Amygdala (tissue), 56 donors: ENCODE measurements around the gene RHOD.
A peak's percentile ranks its signal among the peaks of the same experiment; 100 is the strongest.

Experiments used
- DNase-seq, 56 donors: peaks; one replicate each; lab custom pipeline; 2025; lab: John Stamatoyannopoulos, UW

RHOD gene

DNA sequence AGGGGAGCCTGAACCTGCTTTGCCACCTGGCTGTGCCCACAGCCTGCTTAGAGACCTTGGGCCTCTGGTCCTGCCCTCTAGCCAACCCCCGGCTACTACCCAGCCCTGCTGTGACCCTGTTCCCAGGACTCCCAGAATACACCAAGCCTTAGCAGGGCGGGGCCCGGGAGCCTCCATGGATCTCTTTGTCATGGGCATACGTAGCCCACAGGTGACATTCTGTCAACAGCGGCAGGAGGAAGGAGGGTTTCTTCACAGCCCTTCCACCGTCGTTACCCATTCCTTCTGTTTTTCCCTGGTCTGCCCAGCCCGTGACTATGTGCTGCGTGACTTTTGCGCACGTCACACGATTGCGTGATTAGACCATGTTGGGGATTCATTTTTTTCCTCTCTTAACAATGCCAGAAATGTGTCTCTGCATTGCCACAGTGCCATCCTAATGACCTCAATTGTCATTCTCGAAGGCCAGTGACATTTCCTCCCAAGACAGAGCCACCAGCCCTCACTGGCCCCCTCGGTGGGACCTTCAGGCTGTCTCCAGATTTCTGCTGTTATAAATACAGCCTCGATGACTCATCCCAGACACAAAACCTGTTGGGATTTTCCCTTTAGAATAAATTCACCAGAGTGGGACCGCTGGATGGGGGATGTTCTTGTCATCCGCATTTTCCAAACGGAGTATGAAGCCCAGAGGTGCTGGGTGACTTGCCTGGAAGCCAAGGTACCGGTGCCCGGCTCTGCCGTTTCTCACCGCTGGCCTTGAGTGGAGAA lies 24.7 kb upstream of the RHOD start:
- peak in 1 of 56 donors; percentile 11 for DNase-seq

- DNase-seq = peak in 10 of 56 donors; percentile 11 to 46 (median 27)
These were observed 23.7 kb upstream of the RHOD start for GRCh38 chr11:67032830-67033551.

GRCh38 chr11:67033661-67034166 lies 22.9 kb upstream of the RHOD start:
- peak in 37 of 56 donors; percentile 10 to 72 (median 38) for DNase-seq

- DNase-seq = no peak
These were observed 22.3 kb upstream of the RHOD start for GRCh38 chr11:67034350-67034749.

DNA sequence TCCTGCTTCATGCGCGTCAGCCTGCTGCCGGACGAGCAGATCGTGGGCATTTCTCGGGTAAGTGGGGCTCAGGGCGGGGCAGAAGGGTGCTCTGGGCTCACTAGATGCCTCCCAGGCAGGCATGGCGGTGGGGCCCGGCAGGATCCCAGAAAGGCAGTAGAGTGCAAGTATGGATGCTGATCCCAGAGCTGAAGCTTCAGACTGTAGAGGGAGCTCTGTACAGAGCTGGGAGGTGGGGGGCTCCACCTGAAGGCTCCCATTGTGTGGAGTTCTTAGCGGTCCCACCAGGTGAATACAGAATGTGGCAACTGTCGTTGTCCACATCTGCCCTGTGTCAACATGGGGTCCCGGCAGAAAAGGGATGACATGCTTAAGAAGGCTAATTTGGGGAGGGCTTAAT lies 16.5 kb upstream of the RHOD start:
- no peak for DNase-seq

DNA sequence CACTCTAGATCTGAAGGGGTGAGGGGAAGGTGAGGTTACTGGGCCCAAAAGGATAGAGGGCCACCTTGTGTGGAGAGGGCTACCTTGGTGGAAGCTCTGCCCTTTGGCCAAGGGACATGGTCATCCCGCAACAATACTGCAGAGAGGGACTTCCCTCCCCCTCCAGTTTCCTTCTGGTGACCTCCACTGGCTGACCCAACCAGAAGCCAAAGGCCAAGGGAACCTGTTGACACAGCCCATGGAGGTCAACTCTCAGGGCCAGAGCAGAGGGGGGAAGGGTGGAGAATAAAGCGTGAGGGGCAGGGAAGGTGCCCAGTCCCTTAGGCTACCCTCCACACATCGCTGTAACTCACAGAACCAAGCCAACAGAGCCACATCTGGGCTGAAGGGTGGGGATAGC lies 15.0 kb upstream of the RHOD start:
- DNase-seq = no peak

GRCh38 chr11:67043572-67044349 lies 12.9 kb upstream of the RHOD start:
- DNase-seq = no peak

- DNase-seq = no peak
These were observed 12.2 kb upstream of the RHOD start for GRCh38 chr11:67044496-67044895.

GRCh38 chr11:67045314-67045713 lies 11.3 kb upstream of the RHOD start:
- peak in 17 of 56 donors; percentile 7 to 54 (median 28) for DNase-seq

- DNase-seq = no peak
These were observed 8.0 kb upstream of the RHOD start for GRCh38 chr11:67048515-67049130.

GRCh38 chr11:67050139-67050538 lies 6.5 kb upstream of the RHOD start:
- no peak for DNase-seq

DNA sequence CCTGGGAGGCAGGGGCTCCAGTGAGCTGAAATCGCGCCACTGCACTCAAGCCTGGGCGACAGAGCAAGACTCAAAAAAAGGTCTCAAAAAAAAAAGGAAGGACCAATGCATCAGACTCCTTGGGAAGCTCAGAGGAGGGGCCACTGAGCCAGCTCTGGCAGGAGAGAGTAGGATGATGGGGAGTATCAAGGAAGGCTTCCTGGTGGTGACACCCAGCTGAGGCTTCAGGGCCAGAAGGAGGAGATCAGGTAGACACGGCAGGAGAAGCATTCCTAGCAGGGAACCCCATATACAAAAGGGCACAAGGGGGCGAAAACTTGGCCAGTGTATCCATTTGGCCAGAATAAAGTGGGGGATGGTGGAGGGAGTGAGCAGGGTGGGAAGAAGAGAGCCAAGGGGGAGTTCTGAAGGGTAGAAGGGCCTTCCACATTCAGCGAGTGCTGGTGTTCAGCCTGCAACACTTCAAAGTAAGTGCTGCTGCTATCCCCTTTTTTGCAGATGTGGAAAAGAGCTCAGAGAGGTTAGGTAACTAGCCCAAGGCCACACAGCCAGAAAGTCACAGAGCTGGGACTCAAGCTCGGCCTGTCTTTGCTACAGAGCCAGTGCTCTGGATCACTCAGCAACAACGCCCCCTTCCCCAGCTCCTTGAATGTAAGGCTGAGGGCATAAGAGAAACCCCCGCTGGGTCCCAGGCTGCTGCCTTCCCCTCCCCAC lies 5.3 kb upstream of the RHOD start:
- DNase-seq = no peak

- no peak for DNase-seq
These were observed 4.6 kb upstream of the RHOD start for GRCh38 chr11:67051945-67052488.

DNA sequence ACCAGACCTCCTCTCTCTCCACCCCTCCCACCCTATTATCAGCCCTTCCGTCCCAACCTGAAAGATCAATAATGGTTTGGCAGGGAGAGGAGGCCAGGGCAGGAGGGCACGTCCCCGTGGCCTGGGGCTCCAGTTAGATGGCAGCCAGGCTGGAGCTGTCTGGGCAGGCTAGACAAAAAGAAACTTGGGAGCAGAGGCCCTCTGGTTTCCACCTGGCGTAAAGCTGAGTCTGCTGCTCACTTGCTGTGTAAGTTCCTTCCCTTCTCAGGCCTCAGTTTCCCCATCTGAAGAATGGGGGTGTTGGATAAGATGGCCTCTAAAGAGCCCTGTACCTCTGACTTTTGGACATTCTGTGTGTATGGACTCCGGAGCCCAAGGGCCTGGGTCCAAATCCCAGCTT lies 3.8 kb upstream of the RHOD start:
- DNase-seq = no peak

DNA sequence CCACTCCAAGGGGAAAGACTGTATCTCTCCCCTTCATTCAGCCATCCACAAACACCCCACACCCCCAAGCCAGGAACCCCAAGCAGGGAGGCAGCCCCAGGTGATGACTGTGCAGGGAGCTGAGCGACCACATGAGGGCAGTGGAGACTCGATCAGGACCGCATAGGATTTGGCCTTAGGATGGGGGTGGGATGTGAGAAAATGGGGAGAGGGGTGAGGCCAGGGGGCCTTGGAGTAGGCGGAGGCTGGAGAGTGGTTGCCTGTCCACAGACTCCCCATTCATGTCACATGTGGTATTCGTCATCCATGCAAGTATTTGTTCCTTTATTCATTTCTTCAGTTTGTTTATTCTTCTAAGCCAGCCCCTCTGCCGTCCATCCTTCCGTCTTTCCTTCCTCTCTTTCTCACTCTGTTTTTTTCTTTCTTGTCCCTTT lies 2.7 kb upstream of the RHOD start:
- peak in 30 of 56 donors; percentile 2 to 51 (median 28) for DNase-seq

- no peak for DNase-seq
These were observed 2.3 kb upstream of the RHOD start for GRCh38 chr11:67054346-67054835.

DNA sequence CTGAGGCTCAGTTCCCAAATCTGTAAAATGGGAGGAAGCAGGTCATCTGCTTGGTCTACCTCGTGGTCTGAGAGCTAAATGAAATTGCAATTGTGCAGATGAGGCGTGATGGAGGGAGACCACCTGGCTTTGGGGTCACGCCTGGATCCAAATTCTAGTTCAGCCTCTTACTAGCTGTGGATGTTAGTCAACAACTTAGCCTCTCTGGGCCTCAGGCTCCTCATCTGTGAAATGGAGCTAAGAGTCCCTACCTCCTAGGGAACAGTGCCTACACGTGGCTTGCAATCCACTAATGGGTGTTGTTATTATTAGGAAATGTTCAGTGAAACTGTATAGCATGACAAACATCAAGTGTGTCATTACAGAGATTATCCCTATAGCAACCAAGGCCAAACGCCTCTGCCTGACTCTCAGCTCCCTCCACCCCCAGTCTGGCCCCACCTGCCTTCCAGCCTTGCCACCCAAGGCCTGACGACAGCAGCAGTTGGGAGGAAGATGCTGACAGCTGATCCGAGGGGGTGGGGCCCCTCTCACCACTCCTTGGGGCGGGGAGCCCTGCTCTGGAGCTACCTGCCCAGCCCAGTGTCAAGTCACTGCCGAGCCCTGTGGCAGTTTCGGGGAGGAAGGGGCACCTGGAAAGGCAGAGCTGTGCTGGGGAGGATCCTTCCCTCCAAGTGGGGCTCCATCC lies 1.7 kb upstream of the RHOD start:
- DNase-seq = peak in 1 of 56 donors; percentile 16

DNA sequence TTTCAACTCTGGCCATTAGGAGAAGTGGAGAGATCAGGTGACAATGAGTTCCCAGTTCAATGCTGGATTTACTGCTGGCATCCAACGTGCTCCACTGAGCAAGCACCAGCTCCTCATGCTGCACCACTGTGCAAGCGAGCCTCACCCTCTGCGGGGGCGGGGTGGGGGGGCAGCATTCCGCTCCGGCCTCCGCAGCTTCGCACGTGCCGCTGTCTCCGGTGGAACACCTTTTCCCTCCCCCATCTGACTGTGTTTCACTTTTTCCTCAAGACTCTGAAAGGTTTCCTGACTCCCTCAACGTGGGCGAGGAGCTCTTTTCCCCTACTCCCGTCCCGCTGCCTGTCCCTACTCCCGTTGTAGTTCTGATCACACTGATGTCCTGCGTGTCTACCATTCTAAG lies 835 bp upstream of the RHOD start:
- peak in 1 of 56 donors; percentile 19 for DNase-seq

DNA sequence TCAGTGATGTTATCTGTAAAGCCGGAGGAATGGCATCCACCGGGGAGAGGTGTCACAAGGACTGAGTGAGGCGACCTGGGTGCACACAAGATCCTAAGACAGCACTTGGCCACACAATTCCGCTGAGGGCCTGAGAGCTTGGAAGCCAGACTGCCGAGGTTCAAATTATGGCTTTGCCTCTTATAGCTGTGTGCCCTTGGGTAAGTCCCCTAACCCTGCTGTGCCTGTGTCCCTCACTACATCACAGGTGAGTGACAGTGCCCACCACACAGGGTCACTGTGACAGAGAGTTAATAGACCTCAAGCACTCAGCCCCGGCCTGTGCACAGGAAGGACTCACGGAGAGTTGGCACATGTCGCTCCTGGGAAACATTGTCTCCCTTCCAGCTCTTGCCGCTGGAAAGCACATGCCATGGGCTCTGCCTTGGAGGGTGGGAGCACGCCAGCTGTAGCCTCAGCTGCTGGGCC lies 592 bp downstream of the RHOD start:
- DNase-seq = no peak
